Fibroblast of the aortic adventitia (primary cell): ENCODE data around the gene JARID2. TPM values are rescaled to one million over a fixed set of nuclear protein-coding genes. Genes with fewer than 3 reads are reported as not detected.

Experiments
- DNase-seq: peaks from one replicate; pipeline ENCODE4 v3.0.0-alpha.2; 2010; ENCODE audit warnings: low read depth
- H3K4me3 ChIP-seq: 2 replicates; pipeline ENCODE4 v1.5.1; 2011; ENCODE audit warnings: low read depth, mild to moderate bottlenecking, control low read depth, low read length, moderate library complexity
- total RNA-seq: library from RNA; depleted of rRNA; stranded (reverse); fragments of >200 nt; gene quantifications from 2 replicates; pipeline ENCODE4 v1.2.3, GENCODE V29; 2012; ENCODE audit warnings: low replicate concordance
- TF ChIP-seq, protein P1 (sequence below): IDR thresholded peaks from 2 replicates; pipeline ENCODE4 v1.5.1; 2011; ENCODE audit warnings: mild to moderate bottlenecking, low read length, control low read depth, inconsistent platforms; ENCODE audit not compliant: insufficient read depth

JARID2 gene
- total RNA-seq, 1 donor = 8.3 TPM

DNA sequence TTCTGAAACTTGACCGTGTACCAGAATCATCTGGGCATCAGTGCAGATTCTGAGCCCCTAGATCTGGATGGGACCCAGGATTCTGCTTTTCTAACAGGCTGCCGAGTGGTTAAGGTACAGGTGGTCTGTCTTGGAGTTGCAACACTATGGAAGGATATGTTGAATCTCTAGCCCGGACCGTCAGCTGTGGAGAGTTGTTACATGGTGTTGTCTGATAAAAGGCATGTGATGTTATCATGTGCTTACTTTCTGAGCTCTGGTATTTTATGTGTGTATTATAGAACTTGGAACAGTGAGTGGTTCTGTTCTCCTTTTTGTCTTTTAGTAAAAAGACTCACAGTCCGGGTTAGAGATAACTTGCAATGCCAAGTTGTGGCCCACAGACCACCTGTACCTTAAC, 123.0 kb downstream of the JARID2 start:
- TF ChIP-seq, protein P1, sequence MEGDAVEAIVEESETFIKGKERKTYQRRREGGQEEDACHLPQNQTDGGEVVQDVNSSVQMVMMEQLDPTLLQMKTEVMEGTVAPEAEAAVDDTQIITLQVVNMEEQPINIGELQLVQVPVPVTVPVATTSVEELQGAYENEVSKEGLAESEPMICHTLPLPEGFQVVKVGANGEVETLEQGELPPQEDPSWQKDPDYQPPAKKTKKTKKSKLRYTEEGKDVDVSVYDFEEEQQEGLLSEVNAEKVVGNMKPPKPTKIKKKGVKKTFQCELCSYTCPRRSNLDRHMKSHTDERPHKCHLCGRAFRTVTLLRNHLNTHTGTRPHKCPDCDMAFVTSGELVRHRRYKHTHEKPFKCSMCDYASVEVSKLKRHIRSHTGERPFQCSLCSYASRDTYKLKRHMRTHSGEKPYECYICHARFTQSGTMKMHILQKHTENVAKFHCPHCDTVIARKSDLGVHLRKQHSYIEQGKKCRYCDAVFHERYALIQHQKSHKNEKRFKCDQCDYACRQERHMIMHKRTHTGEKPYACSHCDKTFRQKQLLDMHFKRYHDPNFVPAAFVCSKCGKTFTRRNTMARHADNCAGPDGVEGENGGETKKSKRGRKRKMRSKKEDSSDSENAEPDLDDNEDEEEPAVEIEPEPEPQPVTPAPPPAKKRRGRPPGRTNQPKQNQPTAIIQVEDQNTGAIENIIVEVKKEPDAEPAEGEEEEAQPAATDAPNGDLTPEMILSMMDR = no peak
- DNase-seq = no peak
- no peak overlapping the region for H3K4me3 ChIP-seq

DNA sequence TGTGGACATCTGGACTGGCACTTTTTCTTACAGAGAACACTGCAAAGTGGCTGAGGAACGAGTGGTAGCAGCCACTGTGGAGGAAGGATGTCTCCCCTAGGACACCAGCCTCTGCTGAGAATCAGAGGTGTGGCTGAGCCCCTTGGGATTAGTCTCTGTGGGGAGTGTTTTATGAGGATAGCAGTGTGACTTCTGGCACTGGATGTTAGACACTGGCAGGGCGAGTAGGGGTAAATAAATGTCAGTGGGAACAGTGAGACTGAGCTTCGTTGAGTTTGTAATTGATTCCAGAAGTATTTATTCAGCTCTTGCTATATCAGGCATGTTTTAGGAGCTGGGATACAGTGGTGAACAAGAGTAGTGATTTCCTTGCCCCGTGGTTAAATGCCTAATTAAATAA, 124.0 kb downstream of the JARID2 start:
- TF ChIP-seq, protein P1 = no peak

DNA sequence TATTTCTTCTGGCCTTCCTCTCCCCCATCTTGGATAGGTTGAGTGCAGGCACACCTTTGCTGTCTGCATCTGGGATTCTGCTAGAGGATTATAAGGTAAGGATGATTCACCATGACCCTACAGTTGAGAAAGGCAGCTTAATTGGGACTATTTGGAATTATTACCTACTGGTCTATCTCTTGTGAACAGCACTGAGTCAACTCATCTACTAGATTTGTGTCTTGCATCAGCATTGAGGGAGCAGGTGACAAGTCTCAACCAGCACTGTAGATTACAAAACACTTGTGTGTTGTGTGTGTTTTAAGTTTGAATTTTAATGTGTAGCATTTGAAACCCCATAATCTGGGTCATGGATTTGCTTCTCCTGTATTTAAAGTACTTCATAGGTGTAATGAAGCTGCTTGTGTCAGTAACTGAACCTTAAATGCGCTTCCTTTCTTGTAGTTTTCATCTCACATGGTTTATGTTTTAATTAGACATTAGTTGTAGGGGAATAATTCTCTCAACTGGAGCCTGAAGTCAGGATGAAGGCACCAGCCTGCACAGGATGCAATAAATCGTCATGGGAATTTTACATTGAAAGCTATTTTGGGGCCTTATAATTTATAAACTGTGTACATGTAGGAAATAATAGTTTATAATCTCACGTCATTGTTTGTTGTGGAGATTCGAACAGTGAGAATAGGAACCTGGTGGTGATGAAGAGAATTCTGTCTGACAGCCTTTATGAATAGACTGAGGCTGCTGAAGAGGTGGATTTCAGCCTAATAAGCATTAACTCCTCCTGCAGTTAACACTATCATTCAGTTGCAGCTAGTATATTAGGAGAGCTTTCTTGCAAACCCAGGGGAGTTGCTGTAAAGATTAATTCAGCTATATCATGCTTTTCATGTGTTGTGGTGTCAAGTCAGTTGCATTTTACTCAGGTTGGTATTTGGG, 125.1 kb downstream of the JARID2 start:
- TF ChIP-seq, protein P1 = no peak
- DNase-seq = no peak
- H3K4me3 ChIP-seq = no peak overlapping the region

More for the DNA sequence above, 124.0 kb downstream of the JARID2 start:
- no peak for DNase-seq
- H3K4me3 ChIP-seq = no peak overlapping the region

DNA sequence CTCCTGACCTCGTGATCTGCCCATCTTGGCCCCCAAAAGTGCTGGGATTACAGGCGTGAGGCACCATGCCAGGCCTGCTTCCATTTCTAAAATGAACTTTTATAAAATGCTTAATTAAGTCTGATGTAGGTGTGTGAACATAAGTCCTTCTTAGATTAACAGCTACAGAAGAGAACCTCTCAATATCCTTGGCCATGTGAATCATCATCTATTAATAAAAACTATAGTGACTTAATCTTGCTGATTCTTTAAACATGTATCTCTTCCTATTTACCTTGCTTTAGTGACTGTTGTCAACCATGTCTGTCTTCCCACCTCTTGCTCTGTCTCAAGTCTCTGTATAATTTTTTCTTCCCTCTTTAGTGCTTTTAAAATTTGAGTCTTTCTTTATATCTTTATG, 127.1 kb downstream of the JARID2 start:
- DNase-seq = no peak
- H3K4me3 ChIP-seq = no peak overlapping the region
- TF ChIP-seq, protein P1 = no peak

DNA sequence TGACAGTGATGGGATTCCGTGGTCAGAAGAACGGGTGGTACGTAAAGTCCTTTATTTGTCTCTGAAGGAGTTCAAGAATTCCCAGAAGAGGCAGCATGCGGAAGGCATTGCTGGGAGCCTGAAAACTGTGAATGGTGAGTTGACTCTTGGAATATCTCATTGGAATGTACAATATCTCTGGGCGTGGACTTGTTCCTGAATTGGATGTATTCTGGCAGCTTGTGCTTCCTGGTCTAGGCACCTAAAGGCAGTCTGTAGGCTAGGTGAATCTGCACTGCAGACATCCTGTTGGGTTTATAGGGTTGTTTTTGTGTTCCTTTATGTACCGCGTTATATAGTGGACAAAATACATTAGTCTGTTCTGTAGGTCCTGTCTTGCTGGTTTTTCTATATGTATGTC, 128.2 kb downstream of the JARID2 start:
- no peak for DNase-seq
- H3K4me3 ChIP-seq = no peak overlapping the region
- TF ChIP-seq, protein P1 = no peak

DNA sequence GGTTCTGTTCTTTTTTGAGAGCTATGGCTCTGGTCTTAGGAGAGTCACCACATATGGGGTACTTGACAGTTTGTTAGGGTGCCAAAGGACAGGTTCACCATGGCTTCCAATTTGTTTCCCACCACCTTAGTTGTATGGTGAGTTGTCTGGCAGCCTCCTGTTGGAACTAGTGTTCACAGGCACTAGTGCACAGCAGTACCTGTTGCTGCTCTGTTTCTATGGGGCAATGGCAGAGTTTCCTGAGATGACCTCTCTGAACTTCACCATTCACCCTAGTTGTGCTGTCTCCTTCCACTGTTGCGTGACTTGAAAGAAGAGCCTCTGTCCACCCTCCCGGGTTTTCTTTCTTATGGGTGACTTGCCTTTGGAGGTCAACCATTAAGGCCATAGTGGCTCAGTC, 129.1 kb downstream of the JARID2 start:
- TF ChIP-seq, protein P1 = no peak
- no peak for DNase-seq
- H3K4me3 ChIP-seq = no peak overlapping the region
